ENCODE results near the gene PRR33. TPM values are rescaled to one million over a fixed set of nuclear protein-coding genes. Genes with fewer than 3 reads are reported as not detected.

PRR33 gene
- total RNA-seq, 2 donors from 2014 or later, result not detected

DNA sequence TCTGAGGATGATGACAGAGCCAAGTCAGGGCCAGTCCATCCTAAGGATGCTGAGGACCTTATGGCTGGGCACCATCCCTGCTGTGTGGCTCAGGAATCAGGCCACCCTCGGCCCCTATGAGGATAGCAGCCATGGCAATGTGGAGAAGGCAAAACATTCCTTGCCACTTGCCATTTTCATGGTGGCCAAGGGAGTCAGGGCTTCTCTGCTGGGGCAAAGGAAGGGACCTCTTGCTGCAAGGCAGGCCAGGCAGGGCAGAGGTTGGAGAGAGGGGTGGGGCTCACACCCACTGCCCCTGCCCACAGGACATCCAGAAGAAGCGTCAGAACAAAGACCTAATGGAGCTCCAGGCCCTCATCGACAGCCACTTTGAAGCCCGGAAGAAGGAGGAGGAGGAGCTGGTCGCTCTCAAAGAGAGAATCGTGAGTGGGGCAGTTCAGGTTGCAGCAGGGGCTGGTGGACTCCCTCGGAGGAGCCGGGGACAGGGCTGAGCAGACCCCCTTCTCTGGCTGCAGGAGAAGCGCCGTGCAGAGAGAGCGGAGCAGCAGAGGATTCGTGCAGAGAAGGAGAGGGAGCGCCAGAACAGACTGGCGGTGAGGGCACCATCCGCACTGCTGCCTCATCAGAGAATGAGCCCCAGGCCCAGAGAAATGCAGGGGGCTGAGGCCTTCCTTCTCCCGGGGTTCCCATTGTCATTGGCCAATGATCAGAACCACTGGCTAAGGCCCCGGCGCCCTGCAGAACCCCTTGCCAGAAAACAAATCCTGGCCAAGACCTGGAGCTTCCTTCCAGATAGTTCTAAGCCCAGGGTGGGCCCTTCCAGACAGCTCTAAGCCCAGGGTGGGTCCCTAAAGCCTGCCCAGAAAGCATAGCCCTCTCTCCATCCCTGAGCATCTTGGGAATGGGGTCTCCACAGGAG lies 42.0 kb upstream of the PRR33 start:
- H3K27me3 ChIP-seq, result no peaks in the 10 kb centered on the region
- TF ChIP-seq, protein P1, sequence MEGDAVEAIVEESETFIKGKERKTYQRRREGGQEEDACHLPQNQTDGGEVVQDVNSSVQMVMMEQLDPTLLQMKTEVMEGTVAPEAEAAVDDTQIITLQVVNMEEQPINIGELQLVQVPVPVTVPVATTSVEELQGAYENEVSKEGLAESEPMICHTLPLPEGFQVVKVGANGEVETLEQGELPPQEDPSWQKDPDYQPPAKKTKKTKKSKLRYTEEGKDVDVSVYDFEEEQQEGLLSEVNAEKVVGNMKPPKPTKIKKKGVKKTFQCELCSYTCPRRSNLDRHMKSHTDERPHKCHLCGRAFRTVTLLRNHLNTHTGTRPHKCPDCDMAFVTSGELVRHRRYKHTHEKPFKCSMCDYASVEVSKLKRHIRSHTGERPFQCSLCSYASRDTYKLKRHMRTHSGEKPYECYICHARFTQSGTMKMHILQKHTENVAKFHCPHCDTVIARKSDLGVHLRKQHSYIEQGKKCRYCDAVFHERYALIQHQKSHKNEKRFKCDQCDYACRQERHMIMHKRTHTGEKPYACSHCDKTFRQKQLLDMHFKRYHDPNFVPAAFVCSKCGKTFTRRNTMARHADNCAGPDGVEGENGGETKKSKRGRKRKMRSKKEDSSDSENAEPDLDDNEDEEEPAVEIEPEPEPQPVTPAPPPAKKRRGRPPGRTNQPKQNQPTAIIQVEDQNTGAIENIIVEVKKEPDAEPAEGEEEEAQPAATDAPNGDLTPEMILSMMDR (IDR thresholded peaks at IDR 0.05), result no peak
- H3K36me3 ChIP-seq, result no peaks in the 10 kb centered on the region
- no peak overlapping the region for H3K4me3 ChIP-seq
- no peak overlapping the region for H3K27ac ChIP-seq
- H3K9ac ChIP-seq (ENCODE audit: low read depth in 2 of 2, low read length in 2 of 2), result no peak overlapping the region
- H3K4me1 ChIP-seq, result no peaks in the 10 kb centered on the region
- intact Hi-C loops (cut with DNase I), result no loop called here
- no peak for DNase-seq
- no peaks in the 10 kb centered on the region for H3K9me3 ChIP-seq

DNA sequence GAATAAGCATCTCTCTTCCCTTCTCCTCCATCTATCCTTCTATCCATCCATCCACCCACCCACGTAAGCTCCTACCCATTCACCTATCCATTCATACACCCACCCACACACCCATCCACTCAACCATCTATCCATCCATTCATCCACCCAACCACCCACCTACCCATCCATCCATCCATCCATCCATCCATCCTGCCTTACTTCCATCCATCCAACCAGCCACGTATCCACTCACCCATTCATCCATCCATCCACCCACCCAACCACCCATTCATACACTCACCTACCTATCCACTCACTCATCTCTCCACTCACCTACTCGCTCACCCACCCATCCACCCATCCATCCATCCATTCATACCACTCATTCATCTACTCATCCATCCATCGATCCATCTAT lies 41.0 kb upstream of the PRR33 start:
- Histone ChIP-seq H3K9me3 (no peaks in the 10 kb centered on the region), H3K27me3 (no peaks in the 10 kb centered on the region), H3K9ac (ENCODE audit: low read depth in 2 of 2, low read length in 2 of 2) (no peak overlapping the region), H3K4me1 (no peaks in the 10 kb centered on the region), H3K27ac (no peak overlapping the region), H3K36me3 (no peaks in the 10 kb centered on the region), H3K4me3 (no peak overlapping the region)
- no peak for DNase-seq
- intact Hi-C loops (cut with DNase I), result no loop called here
- TF ChIP-seq, protein P1 (IDR thresholded peaks at IDR 0.05), result no peak

DNA sequence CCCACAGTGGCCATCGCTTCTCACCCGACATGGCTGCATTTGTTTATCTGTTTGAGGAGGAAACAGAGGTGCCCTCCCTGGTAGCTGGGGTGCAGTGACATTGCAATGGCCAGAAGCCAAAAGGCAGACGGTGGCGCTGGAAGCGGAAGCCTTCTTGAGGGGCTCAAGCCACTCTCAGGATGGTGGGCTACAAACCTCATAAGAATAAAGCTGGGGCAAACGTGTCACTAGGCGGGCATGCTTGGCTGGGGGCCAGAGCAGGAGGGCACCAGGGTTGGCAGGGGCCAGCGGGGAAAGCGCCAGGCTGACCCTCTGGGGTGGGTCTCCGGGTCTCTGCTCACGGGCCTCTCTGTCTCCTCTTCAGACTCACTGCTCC lies 40.4 kb upstream of the PRR33 start:
- Histone ChIP-seq H3K36me3 (no peaks in the 10 kb centered on the region), H3K9ac (ENCODE audit: low read depth in 2 of 2, low read length in 2 of 2) (no peak overlapping the region), H3K9me3 (no peaks in the 10 kb centered on the region), H3K4me3 (no peak overlapping the region), H3K27ac (no peak overlapping the region), H3K27me3 (no peaks in the 10 kb centered on the region), H3K4me1 (no peaks in the 10 kb centered on the region)
- TF ChIP-seq, protein P1 (IDR thresholded peaks at IDR 0.05), result no peak
- DNase-seq, result no peak
- intact Hi-C loops (cut with DNase I), result no loop called here

DNA sequence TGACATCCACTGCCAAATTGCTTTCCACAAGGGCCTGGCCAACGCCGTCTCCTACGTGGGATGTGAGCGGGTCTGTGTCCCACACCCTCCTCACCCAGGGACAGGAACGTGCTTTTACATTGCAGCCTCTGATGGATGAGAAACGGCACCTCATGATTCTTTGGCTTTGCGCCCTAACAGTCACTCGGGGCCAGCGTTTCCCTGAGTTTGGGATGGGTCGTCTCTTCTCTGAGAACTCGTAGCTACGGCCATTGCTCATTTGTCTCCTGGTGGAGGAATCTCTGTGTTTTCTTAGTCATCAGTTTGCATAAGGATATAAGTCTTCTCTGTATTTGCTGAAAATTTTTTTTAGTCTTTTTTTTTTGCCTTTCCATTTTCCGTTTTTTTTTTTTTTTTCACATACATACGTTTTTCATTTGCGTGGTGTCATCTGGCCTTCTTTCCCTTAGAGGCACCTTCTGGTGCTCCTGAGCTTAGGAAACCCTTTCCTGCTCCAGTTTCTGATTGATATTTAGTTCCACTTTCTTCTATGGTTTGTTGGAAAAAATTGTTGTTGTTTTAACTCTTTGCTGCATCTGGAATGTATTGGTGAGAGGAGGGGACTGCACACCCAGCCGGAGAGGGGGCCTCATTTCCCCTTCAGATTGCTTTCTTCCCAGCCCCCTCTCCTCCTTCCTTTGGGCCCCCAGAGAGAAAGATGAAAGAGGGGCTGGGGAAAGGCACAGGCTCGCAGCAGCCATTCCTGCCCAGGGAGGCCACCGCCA lies 39.8 kb upstream of the PRR33 start:
- H3K27ac ChIP-seq, result no peak overlapping the region

DNA sequence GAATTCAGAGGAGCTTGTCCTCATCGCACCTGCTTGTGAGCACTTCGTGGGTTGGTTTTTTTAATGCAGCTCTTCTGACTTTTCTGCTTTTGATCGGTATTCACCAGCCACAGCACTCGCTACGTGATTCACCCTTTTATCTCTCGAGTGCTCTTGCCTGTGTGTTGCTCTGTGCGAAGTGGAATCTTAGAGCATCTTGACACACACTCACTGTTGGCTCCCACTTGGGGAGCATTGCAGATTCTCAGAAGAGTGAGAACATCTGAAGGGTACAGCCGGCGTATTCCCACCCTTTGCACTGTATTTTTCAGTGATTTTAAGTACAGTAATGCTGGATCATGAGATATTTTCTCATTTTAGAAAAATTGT lies 38.8 kb upstream of the PRR33 start:
- intact Hi-C loops (cut with DNase I), result no loop called here
- no peaks in the 10 kb centered on the region for H3K9me3 ChIP-seq
- TF ChIP-seq, protein P1 (IDR thresholded peaks at IDR 0.05), result no peak
- H3K9ac ChIP-seq (ENCODE audit: low read depth in 2 of 2, low read length in 2 of 2), result no peak overlapping the region
- H3K36me3 ChIP-seq, result no peaks in the 10 kb centered on the region
- no peak overlapping the region for H3K4me3 ChIP-seq
- no peaks in the 10 kb centered on the region for H3K4me1 ChIP-seq
- H3K27me3 ChIP-seq, result no peaks in the 10 kb centered on the region
- no peak for DNase-seq
- H3K27ac ChIP-seq, result no peak overlapping the region

More for the DNA sequence above, 39.8 kb upstream of the PRR33 start:
- DNase-seq, result no peak
- H3K9ac ChIP-seq (ENCODE audit: low read depth in 2 of 2, low read length in 2 of 2), result no peak overlapping the region
- H3K9me3 ChIP-seq, result no peaks in the 10 kb centered on the region
- H3K4me3 ChIP-seq, result no peak overlapping the region
- H3K36me3 ChIP-seq, result no peaks in the 10 kb centered on the region
- TF ChIP-seq, protein P1 (IDR thresholded peaks at IDR 0.05), result no peak
- intact Hi-C loops (cut with DNase I), result no loop called here
- no peaks in the 10 kb centered on the region for H3K27me3 ChIP-seq
- no peaks in the 10 kb centered on the region for H3K4me1 ChIP-seq

Data from colonic mucosa (tissue), 4 donors.